CD14-positive monocyte (primary cell): ENCODE measurements around the gene FRA10AC1. TPM values are rescaled to one million over a fixed set of nuclear protein-coding genes. Genes with fewer than 3 reads are reported as not detected.

ENCODE experiments used
- DNase-seq, 3 donors: peaks; one replicate each; pipeline ENCODE4 v3.0.0-alpha.2; 2011 to 2022
- H2AFZ ChIP-seq: 2 replicates; pipeline ENCODE4 v1.6.0; 2012; ENCODE audit warnings: mild to moderate bottlenecking, low read depth, low read length, inconsistent platforms; ENCODE audit not compliant: insufficient read depth, poor library complexity, severe bottlenecking
- H3K27ac ChIP-seq, 2 donors: 1 replicate in 1 of 2; 2 replicates in 1 of 2; pipeline ENCODE4 v1.5.1; 2012 to 2013; ENCODE audit warnings: low read length in 2 of 2, control low read depth in 1 of 2, inconsistent platforms in 1 of 2, low read depth in 1 of 2, mild to moderate bottlenecking in 1 of 2
- H3K27me3 ChIP-seq, 2 donors: one replicate each; pipeline versions ENCODE4 v1.6.0 to v1.6.1; 2011 to 2013; ENCODE audit warnings: low read length in 2 of 2; ENCODE audit not compliant: control insufficient read depth in 2 of 2, insufficient read depth in 2 of 2
- H3K36me3 ChIP-seq, 2 donors: replicated peaks in 1 of 2; 1 replicate in 1 of 2; 2 replicates in 1 of 2; pipeline versions ENCODE4 v1.5.1 to v1.6.1; 2012 to 2013; ENCODE audit warnings: low read length in 2 of 2, control low read depth in 1 of 2, inconsistent platforms in 1 of 2, mild to moderate bottlenecking in 1 of 2; ENCODE audit not compliant: insufficient read depth in 2 of 2, control insufficient read depth in 1 of 2
- H3K4me1 ChIP-seq, 2 donors: 1 replicate in 1 of 2; 2 replicates in 1 of 2; pipeline versions ENCODE4 v1.5.1 to v1.6.1; 2012 to 2013; ENCODE audit warnings: low read length in 2 of 2, control low read depth in 1 of 2, inconsistent platforms in 1 of 2, mild to moderate bottlenecking in 1 of 2, moderate library complexity in 1 of 2; ENCODE audit not compliant: insufficient read depth in 2 of 2, control insufficient read depth in 1 of 2
- H3K4me2 ChIP-seq: replicated peaks from 2 replicates; pipeline ENCODE3; 2012; ENCODE audit warnings: low read length, moderate library complexity, mild to moderate bottlenecking; ENCODE audit not compliant: poor library complexity, severe bottlenecking; ENCODE audit errors: extremely low read depth
- H3K4me3 ChIP-seq, 3 experiments: fragments of 200-600 bp in 1 of 3; sonication (generic) in 1 of 3; replicated peaks in 1 of 3; 1 replicate in 2 of 3; 2 replicates in 1 of 3; pipeline ENCODE4 v1.5.1; 2011 to 2013; ENCODE audit warnings: low read length in 3 of 3, mild to moderate bottlenecking in 3 of 3, control low read depth in 2 of 3, low read depth in 2 of 3, inconsistent platforms in 1 of 3, moderate library complexity in 1 of 3
- H3K79me2 ChIP-seq: 2 replicates; pipeline ENCODE4 v1.6.0; 2012; ENCODE audit warnings: mild to moderate bottlenecking, control low read depth, inconsistent platforms, low read length, moderate library complexity; ENCODE audit not compliant: insufficient read depth
- H3K9ac ChIP-seq: 2 replicates; pipeline ENCODE4 v1.6.0; 2017; ENCODE audit warnings: low read length, mild to moderate bottlenecking; ENCODE audit not compliant: insufficient read depth, poor library complexity, severe bottlenecking
- H3K9me3 ChIP-seq, 2 donors: replicated peaks in 1 of 2; 1 replicate in 1 of 2; 2 replicates in 1 of 2; pipeline versions ENCODE4 v1.5.1 to v1.6.1; 2012 to 2013; ENCODE audit warnings: low read length in 2 of 2, control low read depth in 1 of 2; ENCODE audit not compliant: control insufficient read depth in 1 of 2, insufficient read depth in 1 of 2
- H4K20me1 ChIP-seq: 2 replicates; pipeline ENCODE4 v1.6.0; 2012; ENCODE audit warnings: mild to moderate bottlenecking, low read length, control low read depth, moderate library complexity; ENCODE audit not compliant: insufficient read depth
- H3K27ac Mint-ChIP-seq, 7 donors: one replicate each; pipeline ENCODE4 v1.8.0; 2020; ENCODE audit warnings: mild to moderate bottlenecking in 7 of 7, mixed read lengths in 7 of 7, moderate library complexity in 6 of 7, inconsistent platforms in 2 of 7
- H3K27me3 Mint-ChIP-seq, 3 donors: one replicate each; pipeline ENCODE4 v1.8.0; 2021 to 2022; ENCODE audit warnings: low read depth in 3 of 3, mild to moderate bottlenecking in 3 of 3, mixed read lengths in 3 of 3, moderate library complexity in 3 of 3, inconsistent platforms in 1 of 3
- H3K36me3 Mint-ChIP-seq, 2 donors: one replicate each; pipeline ENCODE4 v1.8.0; 2020; ENCODE audit warnings: mixed read lengths in 2 of 2, inconsistent platforms in 1 of 2, mild to moderate bottlenecking in 1 of 2
- H3K4me1 Mint-ChIP-seq: one replicate; pipeline ENCODE4 v1.8.0; 2020; ENCODE audit warnings: mild to moderate bottlenecking, mixed read lengths
- H3K4me3 Mint-ChIP-seq, 2 donors: one replicate each; pipeline ENCODE4 v1.8.0; 2020; ENCODE audit warnings: mild to moderate bottlenecking in 2 of 2, mixed read lengths in 2 of 2, moderate library complexity in 1 of 2
- H3K9me3 Mint-ChIP-seq, 7 donors: one replicate each; pipeline ENCODE4 v1.8.0; 2020 to 2022; ENCODE audit warnings: mixed read lengths in 7 of 7, mild to moderate bottlenecking in 6 of 7, moderate library complexity in 6 of 7, inconsistent platforms in 2 of 7
- WGBS: methylation state at CpG from one replicate; pipeline ENCODE4 v1.1.5; 2013; ENCODE audit warnings: missing lambda C conversion rate; ENCODE audit not compliant: insufficient coverage; 5-methylcytosine and 5-hydroxymethylcytosine counted together
- intact Hi-C, 2 donors: fragments of 100-400 bp; cut with micrococcal nuclease; formaldehyde crosslinking; loops; one replicate each; pipeline versions ENCODE4 v1.15.0 to v1.15.1; 2023
- polyA plus RNA-seq, 3 donors: library from polyadenylated mRNA; depleted of rRNA in 1 of 3; unstranded in 2 of 3; stranded (reverse) in 1 of 3; fragments of 300-500 nt in 2 of 3; fragments of >200 nt in 1 of 3; fragmentation: Illumina TruSeq in 2 of 3; gene quantifications; 1 replicate in 2 of 3; 2 replicates in 1 of 3; pipeline ENCODE4 v1.2.3, GENCODE V29; 2012 to 2021
- TF ChIP-seq, protein P1 (sequence below): fragments of 200-600 bp; IDR thresholded peaks from one replicate; pipeline ENCODE4 v1.8.0; 2022; ENCODE audit warnings: antibody characterized with exemption, mild to moderate bottlenecking

FRA10AC1 gene
- polyA plus RNA-seq, 3 donors: 0.95 to 7.2 (median 2.0) TPM

DNA sequence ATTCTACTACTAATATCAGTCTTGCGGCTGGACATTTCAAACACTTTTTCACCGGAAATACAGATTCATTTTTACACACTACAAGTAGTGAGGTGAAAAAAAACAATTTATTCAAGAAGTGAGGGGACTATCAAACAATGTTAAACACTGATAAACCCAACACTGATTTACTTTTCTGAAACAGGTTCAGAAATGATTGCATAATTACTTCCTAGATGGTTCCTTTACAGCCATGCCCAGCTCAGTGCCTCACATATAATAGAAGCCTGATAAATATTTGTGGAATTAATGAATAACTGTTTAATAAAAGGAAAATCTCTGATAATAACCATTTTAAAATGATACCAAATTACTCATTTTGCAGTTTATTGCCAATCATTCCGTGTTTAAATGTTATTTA, 34.6 kb downstream of the FRA10AC1 start:
- no peaks in the 10 kb centered on the region for H3K9me3 ChIP-seq
- TF ChIP-seq, protein P1, sequence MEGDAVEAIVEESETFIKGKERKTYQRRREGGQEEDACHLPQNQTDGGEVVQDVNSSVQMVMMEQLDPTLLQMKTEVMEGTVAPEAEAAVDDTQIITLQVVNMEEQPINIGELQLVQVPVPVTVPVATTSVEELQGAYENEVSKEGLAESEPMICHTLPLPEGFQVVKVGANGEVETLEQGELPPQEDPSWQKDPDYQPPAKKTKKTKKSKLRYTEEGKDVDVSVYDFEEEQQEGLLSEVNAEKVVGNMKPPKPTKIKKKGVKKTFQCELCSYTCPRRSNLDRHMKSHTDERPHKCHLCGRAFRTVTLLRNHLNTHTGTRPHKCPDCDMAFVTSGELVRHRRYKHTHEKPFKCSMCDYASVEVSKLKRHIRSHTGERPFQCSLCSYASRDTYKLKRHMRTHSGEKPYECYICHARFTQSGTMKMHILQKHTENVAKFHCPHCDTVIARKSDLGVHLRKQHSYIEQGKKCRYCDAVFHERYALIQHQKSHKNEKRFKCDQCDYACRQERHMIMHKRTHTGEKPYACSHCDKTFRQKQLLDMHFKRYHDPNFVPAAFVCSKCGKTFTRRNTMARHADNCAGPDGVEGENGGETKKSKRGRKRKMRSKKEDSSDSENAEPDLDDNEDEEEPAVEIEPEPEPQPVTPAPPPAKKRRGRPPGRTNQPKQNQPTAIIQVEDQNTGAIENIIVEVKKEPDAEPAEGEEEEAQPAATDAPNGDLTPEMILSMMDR: no peak
- Mint-ChIP-seq H3K36me3 (peaks cover 55 to 58% of the 10 kb centered on the region in 2 donors), H3K9me3 (no peaks in the 10 kb centered on the region), H3K4me1 (no peaks in the 10 kb centered on the region), H3K27ac (no peak overlapping the region), H3K27me3 (no peaks in the 10 kb centered on the region), H3K4me3 (no peak overlapping the region)
- no CpG with 5 or more reads among the region's 3 CpGs for WGBS
- no peaks in the 10 kb centered on the region for H3K27me3 ChIP-seq
- no peak overlapping the region for H3K27ac ChIP-seq
- no peak overlapping the region for H3K4me3 ChIP-seq
- H3K4me1 ChIP-seq: no peaks in the 10 kb centered on the region
- no peaks in the 10 kb centered on the region for H4K20me1 ChIP-seq
- H3K4me2 ChIP-seq: no peak overlapping the region
- no peak overlapping the region for H2AFZ ChIP-seq
- intact Hi-C loops: no loop called here
- H3K9ac ChIP-seq: no peak overlapping the region
- H3K36me3 ChIP-seq: peaks cover 51 to 96% of the 10 kb centered on the region in 2 donors
- no peaks in the 10 kb centered on the region for H3K79me2 ChIP-seq
- DNase-seq: no peak

DNA sequence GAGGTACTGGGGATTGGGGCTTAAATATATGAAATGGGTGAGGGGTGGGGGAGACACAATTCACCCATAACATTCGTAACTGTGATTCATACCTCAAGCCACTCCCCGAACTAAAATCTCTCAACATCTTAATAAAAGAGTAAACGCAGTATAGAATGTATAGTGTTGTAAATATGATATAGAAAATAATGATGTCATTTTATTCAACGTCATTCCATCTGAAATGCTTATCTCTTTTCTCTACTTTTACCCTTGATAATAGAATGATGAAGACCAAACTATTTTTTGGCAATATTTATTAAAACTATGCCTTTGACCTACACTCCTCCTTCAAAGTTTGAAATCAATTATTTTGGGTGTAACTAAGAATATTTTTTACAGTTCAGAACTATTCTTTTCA, 36.4 kb downstream of the FRA10AC1 start:
- no peak overlapping the region for H3K27ac Mint-ChIP-seq
- Histone ChIP-seq H3K27me3 (no peaks in the 10 kb centered on the region), H2AFZ (no peak overlapping the region), H3K4me3 (no peak overlapping the region), H3K27ac (no peak overlapping the region), H4K20me1 (no peaks in the 10 kb centered on the region), H3K4me1 (no peaks in the 10 kb centered on the region), H3K79me2 (no peaks in the 10 kb centered on the region), H3K9ac (no peak overlapping the region), H3K9me3 (no peaks in the 10 kb centered on the region), H3K36me3 (peaks cover 37 to 90% of the 10 kb centered on the region in 2 donors), H3K4me2 (no peak overlapping the region)
- TF ChIP-seq, protein P1: no peak
- no CpG with 5 or more reads among the region's 4 CpGs for WGBS
- no peaks in the 10 kb centered on the region for H3K27me3 Mint-ChIP-seq
- H3K4me3 Mint-ChIP-seq: no peak overlapping the region
- peaks cover 51 to 61% of the 10 kb centered on the region in 2 donors for H3K36me3 Mint-ChIP-seq
- no peaks in the 10 kb centered on the region for H3K9me3 Mint-ChIP-seq
- H3K4me1 Mint-ChIP-seq: no peaks in the 10 kb centered on the region
- no peak for DNase-seq
- intact Hi-C loops: no loop called here
